Measurements from ENCODE around the gene SF3A1. TPM values are rescaled to one million over a fixed set of nuclear protein-coding genes. Genes with fewer than 3 reads are reported as not detected.

The SF3A1 gene
- total and polyA plus RNA-seq, 2 donors (not counting 1 experiment from before 2014, with no cell fraction given), result 92.1 to 283 TPM

DNA sequence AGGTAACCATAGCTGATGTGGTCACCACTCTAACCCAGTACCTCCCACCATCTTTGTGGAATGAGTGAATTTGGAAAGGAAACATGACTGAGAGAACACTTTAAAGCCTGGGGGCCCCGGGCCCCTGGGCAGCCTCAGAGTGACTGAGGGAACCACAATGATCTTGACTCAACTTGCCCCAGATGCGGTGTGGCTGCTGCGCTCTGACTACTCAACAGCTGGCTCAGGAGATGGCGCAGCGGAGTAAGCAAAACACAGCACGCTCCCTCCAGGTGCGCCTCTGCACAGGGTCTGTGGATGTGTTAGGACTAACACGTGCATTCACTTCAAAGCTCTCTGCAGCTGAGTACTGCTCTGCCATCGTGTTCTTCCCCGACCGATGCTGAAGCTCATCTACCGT, 24.6 kb upstream of the SF3A1 start:
- Histone ChIP-seq H3K4me2 (replicated peaks; ENCODE audit: low read depth, low read length, poor library complexity, severe bottlenecking) (no peak overlapping the region), H3K9ac (ENCODE audit: low read length) (no peak overlapping the region), H3K27me3 (replicated peaks in 1 of 4; ENCODE audit: control extremely low read depth in 1 of 4, control insufficient read depth in 3 of 4, insufficient read depth in 4 of 4, low read length in 3 of 4) (no peaks in the 10 kb centered on the region), H4K20me1 (ENCODE audit: control insufficient read depth, insufficient read depth, low read length, poor library complexity, severe bottlenecking) (no peaks in the 10 kb centered on the region), H3K4me3 (ENCODE audit: control extremely low read depth in 1 of 5, extremely low read depth in 1 of 5, insufficient read depth in 1 of 5, low read depth in 2 of 5, low read length in 4 of 5) (no peak overlapping the region), H3K4me1 (ENCODE audit: control insufficient read depth in 2 of 2, insufficient read depth in 2 of 2, low read length in 2 of 2) (peaks cover 3 to 9% of the 10 kb centered on the region in 2 donors), H3K36me3 (replicated peaks in 1 of 2; ENCODE audit: control extremely low read depth in 1 of 2, control insufficient read depth in 1 of 2, extremely low read depth in 1 of 2, insufficient read depth in 2 of 2, low read length in 1 of 2) (no peaks in the 10 kb centered on the region), H3K9me3 (ENCODE audit: control extremely low read depth in 1 of 3, control insufficient read depth in 2 of 3, insufficient read depth in 1 of 3, low read length in 2 of 3) (no peaks in the 10 kb centered on the region), H2AFZ (ENCODE audit: insufficient read depth, low read depth, low read length, poor library complexity, severe bottlenecking) (no peak overlapping the region), H3K27ac (ENCODE audit: low read length in 2 of 2) (no peak overlapping the region), H3K79me2 (ENCODE audit: control insufficient read depth, insufficient read depth, low read length) (no peaks in the 10 kb centered on the region)
- no peak for TF ChIP-seq CTCF (IDR thresholded peaks at IDR 0.05)
- no peak overlapping the region for H3K27ac Mint-ChIP-seq
- ChIA-PET POLR2A (no interaction called here), CTCF (interaction anchor here (1.0 to 19.9 kb wide), 2 partner anchors 93 to 118 kb away, joined by 4 to 510 read pairs; partner anchors contain the start of gene CASTOR1)
- H3K27me3 Mint-ChIP-seq, result no peaks in the 10 kb centered on the region
- ATAC-seq (ENCODE audit: low read depth) (no peak), DNase-seq (no peak)
- peaks cover 4% of the 10 kb centered on the region for H3K4me1 Mint-ChIP-seq
- no peak overlapping the region for H3K4me3 Mint-ChIP-seq
- intact Hi-C loops (cut with micrococcal nuclease), result no loop called here
- WGBS (ENCODE audit: insufficient coverage), result 88% methylated on average over 8 of the region's 12 CpGs
- no peaks in the 10 kb centered on the region for H3K9me3 Mint-ChIP-seq (ENCODE audit: insufficient read depth)

DNA sequence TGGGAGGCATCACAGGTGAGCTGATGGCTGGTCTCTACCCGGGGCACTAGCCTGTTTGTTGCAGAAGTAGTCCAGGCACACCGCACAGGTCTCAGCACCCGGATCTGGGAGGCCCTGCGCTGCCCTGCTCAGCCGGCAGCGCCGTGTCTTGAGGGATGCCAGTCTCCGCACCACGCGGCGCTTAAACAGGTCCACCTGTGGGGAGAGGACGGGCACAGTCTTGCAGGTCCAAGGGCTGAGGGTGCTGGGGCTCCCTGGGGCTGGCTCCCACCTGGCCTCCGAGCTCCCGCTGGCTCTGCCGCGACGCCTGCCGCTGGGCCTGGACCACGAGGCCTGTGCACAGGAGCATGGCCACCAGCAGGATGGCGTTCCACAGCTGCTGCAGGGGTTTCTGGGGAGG, 23.3 kb upstream of the SF3A1 start:
- no peak overlapping the region for H3K27ac Mint-ChIP-seq
- 96% methylated on average over 12 of the region's 20 CpGs for WGBS (ENCODE audit: insufficient coverage)
- H3K79me2 ChIP-seq (ENCODE audit: control insufficient read depth, insufficient read depth, low read length), result no peaks in the 10 kb centered on the region

More for the DNA sequence above, 23.3 kb upstream of the SF3A1 start:
- Histone ChIP-seq H3K36me3 (replicated peaks in 1 of 2; ENCODE audit: control extremely low read depth in 1 of 2, control insufficient read depth in 1 of 2, extremely low read depth in 1 of 2, insufficient read depth in 2 of 2, low read length in 1 of 2) (no peaks in the 10 kb centered on the region), H3K4me2 (replicated peaks; ENCODE audit: low read depth, low read length, poor library complexity, severe bottlenecking) (no peak overlapping the region), H3K4me1 (ENCODE audit: control insufficient read depth in 2 of 2, insufficient read depth in 2 of 2, low read length in 2 of 2) (peaks cover 3 to 9% of the 10 kb centered on the region in 2 donors), H3K9ac (ENCODE audit: low read length) (no peak overlapping the region), H3K27ac (ENCODE audit: low read length in 2 of 2) (no peak overlapping the region), H3K9me3 (ENCODE audit: control extremely low read depth in 1 of 3, control insufficient read depth in 2 of 3, insufficient read depth in 1 of 3, low read length in 2 of 3) (no peaks in the 10 kb centered on the region), H2AFZ (ENCODE audit: insufficient read depth, low read depth, low read length, poor library complexity, severe bottlenecking) (no peak overlapping the region), H4K20me1 (ENCODE audit: control insufficient read depth, insufficient read depth, low read length, poor library complexity, severe bottlenecking) (no peaks in the 10 kb centered on the region), H3K4me3 (ENCODE audit: control extremely low read depth in 1 of 5, extremely low read depth in 1 of 5, insufficient read depth in 1 of 5, low read depth in 2 of 5, low read length in 4 of 5) (no peak overlapping the region), H3K27me3 (replicated peaks in 1 of 4; ENCODE audit: control extremely low read depth in 1 of 4, control insufficient read depth in 3 of 4, insufficient read depth in 4 of 4, low read length in 3 of 4) (no peaks in the 10 kb centered on the region)
- TF ChIP-seq CTCF (IDR thresholded peaks at IDR 0.05), result no peak
- TF ChIP-seq EZH2 (IDR thresholded peaks at IDR 0.05; ENCODE audit: borderline replicate concordance, insufficient read depth, low read depth, low read length, poor library complexity, severe bottlenecking), result no peak
- DNase-seq, result no peak
- ATAC-seq (ENCODE audit: low read depth), result no peak
- POLR2A ChIA-PET, result interaction anchor here (0.6 kb wide), 1 partner anchor 1308 kb away, joined by 6 read pairs; no protein-coding TSS in a partner anchor
- Mint-ChIP-seq H3K27me3 (no peaks in the 10 kb centered on the region), H3K4me1 (peaks cover 3% of the 10 kb centered on the region), H3K4me3 (no peak overlapping the region), H3K9me3 (ENCODE audit: insufficient read depth) (no peaks in the 10 kb centered on the region)
- CTCF ChIA-PET, result interaction anchor here (1.2 kb wide), 1 partner anchor 92 kb away, joined by 5 read pairs; no protein-coding TSS in a partner anchor
- intact Hi-C loops (cut with micrococcal nuclease), result no loop called here

All from B cell (primary cell).